Activated T-helper 1 cell treated with anti-CD3 and anti-CD28 coated beads, Interleukin-2, amount 50 U/mL, for 16 hours (primary cell): ENCODE data around the gene KYAT1.
A peak's percentile ranks its signal among the peaks of the same experiment; 100 is the strongest.

Experiments used
- DNase-seq, 2 donors: peaks; one replicate each; pipeline ENCODE4 v3.0.0-alpha.2; 2020; ENCODE audit warnings: low read depth in 1 of 2, low spot score in 1 of 2

Gene KYAT1

GRCh38 chr9:128881884-128882676, at the start of gene KYAT1, which contains the start of gene LRRC8A:
TSS of gene KYAT1 (minus strand) at chr9:128881950. CDS start at chr9:128845405, 36,545 bp downstream.
TSS of gene LRRC8A (plus strand) at chr9:128882133. CDS start at chr9:128907165, 25,032 bp downstream.
- peak; percentile 97 to 98 for DNase-seq

GRCh38 chr9:128929560-128929959, 47.8 kb upstream of the KYAT1 start:
- DNase-seq = no peak

- no peak for DNase-seq
These were observed 46.9 kb upstream of the KYAT1 start for GRCh38 chr9:128928624-128929023.

GRCh38 chr9:128927731-128928411, 46.1 kb upstream of the KYAT1 start:
- peak; percentile 22 to 29 for DNase-seq

- DNase-seq = no peak
These were observed 41.7 kb upstream of the KYAT1 start for GRCh38 chr9:128923493-128923883.

GRCh38 chr9:128921881-128922763, 40.4 kb upstream of the KYAT1 start:
- no peak for DNase-seq

GRCh38 chr9:128920381-128921058, 38.8 kb upstream of the KYAT1 start, which contains the start of gene PHYHD1:
TSS of gene PHYHD1 (plus strand) at chr9:128920982. CDS start at chr9:128922324, 1,342 bp downstream.
- no peak for DNase-seq

GRCh38 chr9:128919402-128920089, 37.8 kb upstream of the KYAT1 start:
- no peak for DNase-seq

- DNase-seq = no peak
These were observed 37.2 kb upstream of the KYAT1 start for GRCh38 chr9:128918921-128919320.

GRCh38 chr9:128917151-128917849, 35.5 kb upstream of the KYAT1 start:
- no peak for DNase-seq

GRCh38 chr9:128916745-128917144, 35.0 kb upstream of the KYAT1 start:
- DNase-seq = no peak

GRCh38 chr9:128916204-128916603, 34.5 kb upstream of the KYAT1 start:
- DNase-seq = no peak

GRCh38 chr9:128913995-128914772, 32.4 kb upstream of the KYAT1 start:
- DNase-seq = no peak

- DNase-seq = no peak
These were observed 31.5 kb upstream of the KYAT1 start for GRCh38 chr9:128913048-128913900.

- no peak for DNase-seq
These were observed 30.6 kb upstream of the KYAT1 start for GRCh38 chr9:128912270-128912853.

GRCh38 chr9:128911529-128912035, 29.8 kb upstream of the KYAT1 start:
- DNase-seq = no peak

- DNase-seq = no peak
These were observed 29.2 kb upstream of the KYAT1 start for GRCh38 chr9:128910906-128911305.
